ENCODE measurements around the gene SCRN2.

DNA sequence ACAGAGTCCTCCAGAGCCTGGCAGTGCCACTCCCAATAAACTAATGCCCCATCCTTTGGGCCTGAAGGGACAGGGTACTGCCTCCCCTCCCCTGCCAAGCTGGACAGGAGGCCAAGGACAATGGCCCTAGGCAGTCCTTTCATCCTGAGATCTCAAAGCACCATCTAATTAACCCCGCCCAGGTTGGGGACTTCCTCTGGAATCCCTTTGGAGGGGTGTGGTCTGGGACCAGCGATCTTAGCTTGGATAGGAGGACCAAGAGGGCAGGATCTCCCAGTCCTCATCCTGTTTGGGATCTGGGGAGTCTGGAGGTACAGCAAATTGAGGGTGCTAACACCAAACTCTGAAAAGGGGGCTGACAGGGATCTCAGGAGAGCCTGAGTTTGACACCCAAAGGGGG is 28.0 kb upstream of the SCRN2 start:
- TF ChIP-seq, protein P1, sequence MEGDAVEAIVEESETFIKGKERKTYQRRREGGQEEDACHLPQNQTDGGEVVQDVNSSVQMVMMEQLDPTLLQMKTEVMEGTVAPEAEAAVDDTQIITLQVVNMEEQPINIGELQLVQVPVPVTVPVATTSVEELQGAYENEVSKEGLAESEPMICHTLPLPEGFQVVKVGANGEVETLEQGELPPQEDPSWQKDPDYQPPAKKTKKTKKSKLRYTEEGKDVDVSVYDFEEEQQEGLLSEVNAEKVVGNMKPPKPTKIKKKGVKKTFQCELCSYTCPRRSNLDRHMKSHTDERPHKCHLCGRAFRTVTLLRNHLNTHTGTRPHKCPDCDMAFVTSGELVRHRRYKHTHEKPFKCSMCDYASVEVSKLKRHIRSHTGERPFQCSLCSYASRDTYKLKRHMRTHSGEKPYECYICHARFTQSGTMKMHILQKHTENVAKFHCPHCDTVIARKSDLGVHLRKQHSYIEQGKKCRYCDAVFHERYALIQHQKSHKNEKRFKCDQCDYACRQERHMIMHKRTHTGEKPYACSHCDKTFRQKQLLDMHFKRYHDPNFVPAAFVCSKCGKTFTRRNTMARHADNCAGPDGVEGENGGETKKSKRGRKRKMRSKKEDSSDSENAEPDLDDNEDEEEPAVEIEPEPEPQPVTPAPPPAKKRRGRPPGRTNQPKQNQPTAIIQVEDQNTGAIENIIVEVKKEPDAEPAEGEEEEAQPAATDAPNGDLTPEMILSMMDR (conservative IDR thresholded peaks at IDR 0.05; ENCODE audit: low read depth, low read length) = no peak
- no peak for TF ChIP-seq EZH2phosphoT487 (IDR thresholded peaks at IDR 0.05; ENCODE audit: borderline replicate concordance, low read length)
- TF ChIP-seq EZH2 (IDR thresholded peaks at IDR 0.05; ENCODE audit: low read length, unreplicated experiment) = no peak

All from PC-3 (cell line).